Calu3 (cell line): ENCODE data around the gene PDE4DIP. TPM values are rescaled to one million over a fixed set of nuclear protein-coding genes. Genes with fewer than 3 reads are reported as not detected.
"Not testable (repeated sequence)": the region's sequence is repeated elsewhere in the genome, so short reads cannot be mapped to it uniquely, and the experiment has no call there.

ENCODE experiments used
- BruUV-seq: library from RNA; stranded (reverse); fragments of 400-500 nt; replicated peaks from 2 replicates; lab custom pipeline; 2021; lab: Mats Ljungman, UMichigan
- CTCF ChIA-PET: fragments of 300-600 bp; sonication (Branson Sonifier 250); formaldehyde crosslinking; loops from one replicate; lab custom pipeline; 2022; ENCODE audit warnings: antibody characterized with exemption; lab: Charles Lee
- DNase-seq: peaks from one replicate; pipeline ENCODE4 v3.0.0; 2022
- H3K27ac Mint-ChIP-seq: one replicate; pipeline ENCODE4 v1.8.0; 2022; ENCODE audit warnings: mixed read lengths; ENCODE audit not compliant: unreplicated experiment
- H3K27me3 Mint-ChIP-seq: one replicate; pipeline ENCODE4 v1.8.0; 2022; ENCODE audit warnings: mixed read lengths; ENCODE audit not compliant: unreplicated experiment
- H3K36me3 Mint-ChIP-seq: one replicate; pipeline ENCODE4 v1.8.0; 2022; ENCODE audit warnings: mild to moderate bottlenecking, moderate library complexity, mixed read lengths; ENCODE audit not compliant: insufficient read depth, unreplicated experiment
- H3K4me1 Mint-ChIP-seq: one replicate; pipeline ENCODE4 v1.8.0; 2022; ENCODE audit warnings: mild to moderate bottlenecking, low read depth, mixed read lengths; ENCODE audit not compliant: unreplicated experiment
- H3K4me3 Mint-ChIP-seq: one replicate; pipeline ENCODE4 v1.8.0; 2022; ENCODE audit warnings: mild to moderate bottlenecking, low read depth, moderate library complexity, mixed read lengths; ENCODE audit not compliant: unreplicated experiment
- H3K9me3 Mint-ChIP-seq: one replicate; pipeline ENCODE4 v1.8.0; 2022; ENCODE audit warnings: low read depth, mixed read lengths; ENCODE audit not compliant: unreplicated experiment
- intact Hi-C: fragments of 100-400 bp; cut with micrococcal nuclease; formaldehyde crosslinking; loops from one replicate; pipeline ENCODE4 v1.10.0; 2022; ENCODE audit not compliant: unreplicated experiment
- total RNA-seq: library from RNA; stranded (reverse); gene quantifications from 2 replicates; pipeline ENCODE4 v1.2.3, GENCODE V29; 2022

PDE4DIP gene
- total RNA-seq, 1 experiment from 2014 or later: 19.9 TPM

DNA sequence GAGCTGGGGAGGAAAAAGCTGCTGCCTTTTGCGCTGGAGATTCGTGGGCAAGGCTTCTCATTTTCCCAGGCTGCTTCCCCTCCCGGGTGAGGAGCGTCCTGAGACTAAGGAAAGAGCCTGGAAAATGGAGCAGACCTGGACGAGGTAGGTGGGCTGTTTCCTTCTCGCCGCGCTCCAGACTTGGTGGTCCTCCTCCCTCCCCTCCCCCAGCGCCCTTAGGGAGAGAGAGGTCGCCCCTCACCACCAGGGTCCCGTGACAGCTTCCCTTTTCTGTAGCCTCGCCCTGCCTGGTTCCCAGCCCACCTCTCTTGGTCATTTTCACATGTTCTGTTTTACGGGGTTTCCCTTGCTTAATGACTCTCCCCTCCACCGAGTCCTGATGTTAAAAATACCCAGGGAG, 423 bp downstream of the PDE4DIP start:
- H3K36me3 Mint-ChIP-seq, CTCF ChIA-PET, H3K9me3 Mint-ChIP-seq, H3K4me1 Mint-ChIP-seq, intact Hi-C loops, H3K27ac Mint-ChIP-seq, DNase-seq, H3K27me3 Mint-ChIP-seq, BruUV-seq, H3K4me3 Mint-ChIP-seq: not testable (repeated sequence)

DNA sequence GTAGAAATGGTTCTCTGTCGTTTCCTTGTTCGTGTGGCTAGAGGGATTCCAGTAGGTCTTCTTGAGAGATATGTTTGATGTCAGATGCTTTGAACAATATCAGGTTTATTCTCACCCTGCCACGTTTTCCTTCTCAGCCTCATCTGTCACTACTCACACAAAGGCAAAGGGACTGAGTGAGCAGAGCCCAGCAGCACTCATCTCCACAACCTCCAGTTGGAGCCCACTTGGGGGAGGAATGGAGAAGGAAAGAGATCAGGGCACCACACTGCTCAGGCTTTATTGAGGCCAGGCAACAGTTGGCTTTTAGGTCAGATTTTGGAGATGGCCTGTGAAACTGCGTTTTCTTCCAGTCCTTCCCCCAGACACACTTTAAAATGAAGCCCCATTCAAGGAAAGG, 840 bp downstream of the PDE4DIP start:
- H3K36me3 Mint-ChIP-seq, H3K4me3 Mint-ChIP-seq, CTCF ChIA-PET, DNase-seq, H3K27me3 Mint-ChIP-seq, intact Hi-C loops, H3K27ac Mint-ChIP-seq, BruUV-seq, H3K9me3 Mint-ChIP-seq, H3K4me1 Mint-ChIP-seq: not testable (repeated sequence)

- H3K4me3 Mint-ChIP-seq, H3K9me3 Mint-ChIP-seq, intact Hi-C loops, H3K36me3 Mint-ChIP-seq, BruUV-seq, CTCF ChIA-PET, H3K27ac Mint-ChIP-seq, DNase-seq, H3K27me3 Mint-ChIP-seq, H3K4me1 Mint-ChIP-seq: not testable (repeated sequence)
Observed at GRCh38 chr1:148850347-148850746, 6.1 kb downstream of the PDE4DIP start.

DNA sequence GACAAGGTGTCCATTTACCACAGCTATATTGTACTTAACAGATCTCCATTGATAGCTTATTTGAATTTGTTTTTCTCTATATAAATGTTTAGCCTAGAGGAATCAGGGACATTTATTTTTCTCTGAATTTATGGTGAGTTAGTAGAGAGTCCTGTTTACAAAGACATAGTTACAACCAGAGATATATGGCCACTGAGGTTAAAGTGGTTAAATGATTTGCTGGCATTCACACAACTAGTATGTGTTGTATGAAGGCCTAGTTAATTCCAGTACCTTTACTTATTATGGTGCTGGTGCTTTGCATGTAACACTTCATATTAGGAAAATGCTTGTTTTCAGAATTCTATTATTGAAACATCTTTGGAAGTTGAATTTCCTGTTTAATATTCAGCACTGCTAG, 6.6 kb downstream of the PDE4DIP start:
- H3K36me3 Mint-ChIP-seq, BruUV-seq, H3K4me3 Mint-ChIP-seq, H3K9me3 Mint-ChIP-seq, CTCF ChIA-PET, H3K27me3 Mint-ChIP-seq, DNase-seq, intact Hi-C loops, H3K4me1 Mint-ChIP-seq, H3K27ac Mint-ChIP-seq: not testable (repeated sequence)

GRCh38 chr1:148851684-148852083, 7.5 kb downstream of the PDE4DIP start:
- H3K27me3 Mint-ChIP-seq, H3K4me1 Mint-ChIP-seq, CTCF ChIA-PET, DNase-seq, H3K36me3 Mint-ChIP-seq, H3K4me3 Mint-ChIP-seq, BruUV-seq, H3K9me3 Mint-ChIP-seq, intact Hi-C loops, H3K27ac Mint-ChIP-seq: not testable (repeated sequence)

- H3K36me3 Mint-ChIP-seq: not testable (repeated sequence)
Observed at GRCh38 chr1:148853363-148853762, 9.1 kb downstream of the PDE4DIP start.

DNA sequence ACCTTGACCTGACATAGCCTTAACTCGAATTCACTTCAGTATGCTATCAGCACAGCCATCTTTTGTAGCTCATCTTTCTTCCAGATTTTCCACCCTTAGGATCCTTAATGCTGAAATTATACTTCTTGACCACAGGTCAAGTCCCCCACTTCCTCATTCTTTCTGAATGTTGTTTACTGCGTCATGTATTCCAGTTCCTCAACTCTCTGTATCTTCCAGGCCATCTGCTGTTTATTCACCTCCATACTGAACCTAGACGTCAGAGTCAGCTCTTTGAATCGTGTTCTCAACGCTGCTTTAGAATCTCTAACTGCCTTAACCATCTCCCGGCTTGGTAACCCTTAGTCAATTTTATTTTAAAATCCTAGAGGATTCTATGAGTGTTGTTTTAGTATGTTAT, 9.8 kb downstream of the PDE4DIP start:
- H3K4me3 Mint-ChIP-seq, CTCF ChIA-PET, DNase-seq, intact Hi-C loops, H3K4me1 Mint-ChIP-seq, BruUV-seq, H3K27ac Mint-ChIP-seq, H3K27me3 Mint-ChIP-seq, H3K36me3 Mint-ChIP-seq, H3K9me3 Mint-ChIP-seq: not testable (repeated sequence)

More at GRCh38 chr1:148853363-148853762, 9.1 kb downstream of the PDE4DIP start:
- H3K4me1 Mint-ChIP-seq, BruUV-seq, H3K4me3 Mint-ChIP-seq, H3K9me3 Mint-ChIP-seq, intact Hi-C loops, CTCF ChIA-PET, H3K27ac Mint-ChIP-seq, DNase-seq, H3K27me3 Mint-ChIP-seq: not testable (repeated sequence)

GRCh38 chr1:148855367-148855766, 11.1 kb downstream of the PDE4DIP start:
- H3K27ac Mint-ChIP-seq, H3K4me1 Mint-ChIP-seq, CTCF ChIA-PET, BruUV-seq, DNase-seq, H3K4me3 Mint-ChIP-seq, H3K36me3 Mint-ChIP-seq, H3K27me3 Mint-ChIP-seq, intact Hi-C loops, H3K9me3 Mint-ChIP-seq: not testable (repeated sequence)

- BruUV-seq, DNase-seq, H3K27me3 Mint-ChIP-seq, H3K4me1 Mint-ChIP-seq, intact Hi-C loops, H3K9me3 Mint-ChIP-seq, H3K4me3 Mint-ChIP-seq, H3K36me3 Mint-ChIP-seq, CTCF ChIA-PET, H3K27ac Mint-ChIP-seq: not testable (repeated sequence)
Observed at GRCh38 chr1:148860049-148860448, 15.8 kb downstream of the PDE4DIP start.

DNA sequence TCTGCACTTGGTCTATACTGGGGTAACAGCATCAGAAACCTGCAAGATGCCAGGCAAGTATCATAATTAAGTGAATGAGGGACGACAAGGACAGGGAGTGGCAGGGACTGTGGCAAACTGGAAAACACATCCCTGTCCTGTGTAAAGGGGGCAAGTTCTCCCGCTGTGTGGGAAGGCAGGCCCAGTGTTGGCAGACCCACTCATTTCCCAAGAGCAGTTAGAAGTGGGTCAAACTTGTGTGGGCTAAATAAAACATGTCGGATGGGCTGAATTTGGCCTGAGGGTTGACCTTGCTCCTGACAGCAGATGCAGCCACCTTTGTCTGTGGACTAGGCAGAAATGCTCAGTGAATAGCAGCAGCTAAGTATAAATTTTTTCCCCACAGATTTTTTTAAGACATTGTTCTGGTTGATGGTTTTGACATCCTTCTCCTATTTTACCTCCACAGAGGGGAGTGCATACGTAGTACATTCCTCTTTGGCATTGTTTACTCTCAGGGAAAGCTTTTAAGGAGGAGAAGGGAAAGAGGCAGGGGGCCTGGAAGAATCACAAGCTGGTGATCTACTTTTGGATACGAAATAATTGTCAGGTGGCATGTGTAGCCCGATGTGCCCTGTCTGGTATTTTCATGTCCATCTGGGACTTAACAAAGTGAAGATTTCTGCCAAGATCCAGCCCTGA, 16.5 kb downstream of the PDE4DIP start:
- DNase-seq, H3K36me3 Mint-ChIP-seq, H3K4me3 Mint-ChIP-seq, intact Hi-C loops, H3K27ac Mint-ChIP-seq, BruUV-seq, H3K9me3 Mint-ChIP-seq, H3K27me3 Mint-ChIP-seq, CTCF ChIA-PET, H3K4me1 Mint-ChIP-seq: not testable (repeated sequence)
